A673 (cell line): ENCODE measurements around the gene G6PC1. TPM values are rescaled to one million over a fixed set of nuclear protein-coding genes. Genes with fewer than 3 reads are reported as not detected.

Source experiments
- BruUV-seq: library from RNA; stranded (reverse); fragments of 400-500 nt; replicated peaks from 2 replicates; lab custom pipeline; 2021; lab: Mats Ljungman, UMichigan
- CTCF ChIA-PET: fragments of 300-600 bp; sonication (Branson Sonifier 250); formaldehyde crosslinking; loops from one replicate; lab custom pipeline; 2022; ENCODE audit warnings: antibody characterized with exemption; lab: Charles Lee
- POLR2A ChIA-PET: fragments of 300-600 bp; sonication (Branson Sonifier 250); formaldehyde crosslinking; loops from one replicate; lab custom pipeline; 2022; ENCODE audit warnings: antibody characterized with exemption; ENCODE audit not compliant: low non-redundant PET; lab: Charles Lee
- DNase-seq: peaks from one replicate; pipeline ENCODE4 v3.0.0-alpha.2; 2015; ENCODE audit warnings: low spot score
- H3K27ac ChIP-seq: fragments of 200-600 bp; sonication (generic); 2 replicates; pipeline ENCODE4 v1.5.1; 2016; ENCODE audit warnings: mixed run types, low read depth, mild to moderate bottlenecking, mixed read lengths, antibody characterized with exemption, low read length; ENCODE audit not compliant: poor library complexity, severe bottlenecking
- H3K27me3 ChIP-seq: fragments of 200-600 bp; sonication (generic); replicated peaks from 2 replicates; pipeline ENCODE4 v1.6.1; 2017; ENCODE audit warnings: mixed run types, low read depth, mild to moderate bottlenecking, mixed read lengths, antibody characterized with exemption, low read length; ENCODE audit not compliant: insufficient read depth, poor library complexity
- H3K36me3 ChIP-seq: fragments of 200-600 bp; sonication (generic); 2 replicates; pipeline ENCODE4 v1.6.1; 2016; ENCODE audit warnings: mixed run types, mild to moderate bottlenecking, mixed read lengths, antibody characterized with exemption, low read length; ENCODE audit not compliant: insufficient read depth, poor library complexity, severe bottlenecking
- H3K4me1 ChIP-seq: fragments of 200-600 bp; sonication (generic); 2 replicates; pipeline ENCODE4 v1.6.1; 2017; ENCODE audit warnings: mixed run types, mild to moderate bottlenecking, mixed read lengths, antibody characterized with exemption, low read length; ENCODE audit not compliant: insufficient read depth, poor library complexity, severe bottlenecking
- H3K4me3 ChIP-seq: fragments of 200-600 bp; sonication (generic); 2 replicates; pipeline ENCODE4 v1.5.1; 2016; ENCODE audit warnings: low read depth, mixed run types, mild to moderate bottlenecking, mixed read lengths, low read length; ENCODE audit not compliant: poor library complexity, severe bottlenecking
- H3K9me3 ChIP-seq: fragments of 200-600 bp; sonication (generic); 2 replicates; pipeline ENCODE4 v1.6.1; 2016; ENCODE audit warnings: mixed run types, low read depth, mild to moderate bottlenecking, mixed read lengths, antibody characterized with exemption, low read length; ENCODE audit not compliant: poor library complexity, severe bottlenecking
- EZH2 ChIP-seq: fragments of 200-600 bp; sonication (generic); IDR thresholded peaks from 2 replicates; pipeline ENCODE4 v1.6.1; 2017; ENCODE audit warnings: borderline replicate concordance, low read depth, mild to moderate bottlenecking, mixed read lengths, antibody characterized with exemption, low read length; ENCODE audit not compliant: poor library complexity, severe bottlenecking
- intact Hi-C: fragments of 100-400 bp; cut with micrococcal nuclease; formaldehyde crosslinking; loops from one replicate; pipeline ENCODE4 v1.10.0; 2022; ENCODE audit not compliant: unreplicated experiment
- total RNA-seq: library from RNA; stranded (reverse); gene quantifications from 2 replicates; pipeline ENCODE4 v1.2.3, GENCODE V29; 2021
- TF ChIP-seq, protein P1 (sequence below): fragments of 300-800, 200-600 bp; sonication (generic); conservative IDR thresholded peaks from 2 replicates; pipeline ENCODE4 v1.5.1; 2017; ENCODE audit warnings: low read depth, mild to moderate bottlenecking, antibody characterized with exemption, low read length, moderate library complexity, mixed read lengths

Gene G6PC1
- total RNA-seq, 1 experiment from 2014 or later: not detected

DNA sequence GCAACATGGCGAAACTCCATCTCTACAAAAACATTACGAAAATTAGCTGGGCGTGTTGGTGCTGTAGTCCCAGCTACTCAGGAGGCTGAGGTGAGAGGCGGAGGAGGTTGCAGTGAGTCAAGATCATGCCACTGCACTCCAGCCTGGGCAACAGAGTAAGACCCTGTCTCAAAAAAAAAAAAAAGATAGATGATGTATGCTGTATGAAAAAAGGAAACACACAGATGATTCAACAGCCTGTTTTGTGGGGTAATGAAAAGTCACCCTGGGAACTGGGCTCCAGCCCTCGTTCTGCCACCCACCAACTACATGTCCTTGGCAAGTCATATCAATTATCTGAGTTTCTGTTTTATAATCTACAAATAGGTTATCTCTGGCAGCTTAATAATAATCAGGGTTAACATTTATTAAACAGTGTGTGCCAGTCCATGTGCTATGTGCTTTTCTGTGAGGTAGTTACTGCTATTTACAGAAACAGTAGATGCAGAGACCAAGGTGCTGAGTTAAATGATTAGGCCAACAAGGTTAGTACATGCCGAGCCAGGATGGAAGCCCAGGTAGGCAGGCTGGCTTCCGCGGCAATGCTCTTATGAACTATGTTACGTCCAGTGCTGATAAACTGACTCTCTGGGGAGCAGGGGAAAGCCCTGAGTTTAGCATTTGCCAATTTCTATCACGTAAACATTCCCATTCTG, 1.1 kb downstream of the G6PC1 start:
- POLR2A ChIA-PET: no interaction called here
- no TSS peak for BruUV-seq
- TF ChIP-seq EZH2: no peak
- TF ChIP-seq, protein P1, sequence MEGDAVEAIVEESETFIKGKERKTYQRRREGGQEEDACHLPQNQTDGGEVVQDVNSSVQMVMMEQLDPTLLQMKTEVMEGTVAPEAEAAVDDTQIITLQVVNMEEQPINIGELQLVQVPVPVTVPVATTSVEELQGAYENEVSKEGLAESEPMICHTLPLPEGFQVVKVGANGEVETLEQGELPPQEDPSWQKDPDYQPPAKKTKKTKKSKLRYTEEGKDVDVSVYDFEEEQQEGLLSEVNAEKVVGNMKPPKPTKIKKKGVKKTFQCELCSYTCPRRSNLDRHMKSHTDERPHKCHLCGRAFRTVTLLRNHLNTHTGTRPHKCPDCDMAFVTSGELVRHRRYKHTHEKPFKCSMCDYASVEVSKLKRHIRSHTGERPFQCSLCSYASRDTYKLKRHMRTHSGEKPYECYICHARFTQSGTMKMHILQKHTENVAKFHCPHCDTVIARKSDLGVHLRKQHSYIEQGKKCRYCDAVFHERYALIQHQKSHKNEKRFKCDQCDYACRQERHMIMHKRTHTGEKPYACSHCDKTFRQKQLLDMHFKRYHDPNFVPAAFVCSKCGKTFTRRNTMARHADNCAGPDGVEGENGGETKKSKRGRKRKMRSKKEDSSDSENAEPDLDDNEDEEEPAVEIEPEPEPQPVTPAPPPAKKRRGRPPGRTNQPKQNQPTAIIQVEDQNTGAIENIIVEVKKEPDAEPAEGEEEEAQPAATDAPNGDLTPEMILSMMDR: no peak

DNA sequence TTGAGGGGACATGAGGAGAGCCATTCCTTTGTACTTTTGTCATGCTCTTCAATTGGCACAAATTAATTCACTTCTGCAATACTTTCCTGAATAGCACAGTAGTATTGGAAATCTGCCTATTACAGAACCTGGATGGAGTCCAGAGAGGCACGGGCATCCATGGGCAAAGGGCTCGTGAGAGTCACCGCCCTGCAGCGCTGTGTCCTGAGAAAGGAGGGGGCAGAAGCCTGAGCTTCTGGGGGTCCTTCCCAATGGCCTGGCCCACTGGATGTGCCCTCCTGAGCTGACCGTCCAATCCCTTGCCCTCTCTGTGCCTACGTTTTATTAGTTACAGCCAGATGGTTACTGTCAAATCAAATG, 3.5 kb downstream of the G6PC1 start:
- intact Hi-C loops: no loop called here
- H3K27ac ChIP-seq: no peak overlapping the region
- no peaks in the 10 kb centered on the region for H3K4me1 ChIP-seq
- H3K27me3 ChIP-seq: no peaks in the 10 kb centered on the region
- CTCF ChIA-PET: no interaction called here
- H3K9me3 ChIP-seq: no peaks in the 10 kb centered on the region
- no peak for DNase-seq
- no TSS peak for BruUV-seq
- no peak overlapping the region for H3K4me3 ChIP-seq
- TF ChIP-seq, protein P1: no peak
- TF ChIP-seq EZH2: no peak
- POLR2A ChIA-PET: no interaction called here
- H3K36me3 ChIP-seq: no peaks in the 10 kb centered on the region

More for the DNA sequence above, 1.1 kb downstream of the G6PC1 start:
- intact Hi-C loops: no loop called here
- Histone ChIP-seq H3K27ac (no peak overlapping the region), H3K9me3 (no peaks in the 10 kb centered on the region), H3K4me1 (no peaks in the 10 kb centered on the region), H3K4me3 (no peak overlapping the region), H3K36me3 (no peaks in the 10 kb centered on the region), H3K27me3 (no peaks in the 10 kb centered on the region)
- no peak for DNase-seq
- CTCF ChIA-PET: no interaction called here

DNA sequence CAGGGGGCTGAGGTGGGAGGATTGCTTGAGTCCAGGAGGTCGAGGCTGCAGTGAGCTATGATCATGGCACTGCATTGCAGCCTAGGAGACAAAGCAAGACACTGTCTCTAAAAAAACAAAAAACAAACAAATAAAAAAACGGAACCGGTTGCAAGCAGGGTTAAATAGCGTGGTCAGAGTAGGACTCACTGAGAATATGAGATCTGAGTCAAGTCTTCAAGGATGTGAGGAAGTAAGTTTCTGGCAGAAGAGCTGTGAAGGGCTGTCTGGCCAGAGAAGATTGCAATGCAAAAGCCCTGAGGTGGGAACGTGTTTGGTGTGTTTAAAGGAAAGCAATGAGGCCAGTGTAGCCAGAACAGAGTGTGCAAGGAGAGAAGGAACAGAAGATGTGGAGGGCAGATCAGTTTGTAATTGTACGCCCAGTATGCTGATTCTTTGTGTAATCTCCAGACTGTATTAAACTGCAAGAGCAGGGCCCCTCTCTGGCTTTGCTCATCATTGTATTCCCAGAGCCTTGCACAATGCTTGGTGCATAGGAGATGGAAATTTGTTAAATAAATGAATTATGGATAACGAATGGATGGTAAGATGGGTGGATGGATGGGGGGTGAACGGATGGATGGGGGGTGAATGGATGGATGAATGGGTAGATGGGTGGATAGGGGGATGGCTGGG, 6.3 kb downstream of the G6PC1 start:
- intact Hi-C loops: no loop called here
- TF ChIP-seq EZH2: no peak
- TF ChIP-seq, protein P1: no peak
- H3K36me3 ChIP-seq: no peaks in the 10 kb centered on the region
- no peaks in the 10 kb centered on the region for H3K27me3 ChIP-seq
- no peaks in the 10 kb centered on the region for H3K4me1 ChIP-seq
- ChIA-PET POLR2A (no interaction called here), CTCF (no interaction called here)
- H3K9me3 ChIP-seq: no peaks in the 10 kb centered on the region
- no peak overlapping the region for H3K27ac ChIP-seq
- H3K4me3 ChIP-seq: no peak overlapping the region
- DNase-seq: no peak
- no TSS peak for BruUV-seq
